ENCODE data around the gene HPD.

DNA sequence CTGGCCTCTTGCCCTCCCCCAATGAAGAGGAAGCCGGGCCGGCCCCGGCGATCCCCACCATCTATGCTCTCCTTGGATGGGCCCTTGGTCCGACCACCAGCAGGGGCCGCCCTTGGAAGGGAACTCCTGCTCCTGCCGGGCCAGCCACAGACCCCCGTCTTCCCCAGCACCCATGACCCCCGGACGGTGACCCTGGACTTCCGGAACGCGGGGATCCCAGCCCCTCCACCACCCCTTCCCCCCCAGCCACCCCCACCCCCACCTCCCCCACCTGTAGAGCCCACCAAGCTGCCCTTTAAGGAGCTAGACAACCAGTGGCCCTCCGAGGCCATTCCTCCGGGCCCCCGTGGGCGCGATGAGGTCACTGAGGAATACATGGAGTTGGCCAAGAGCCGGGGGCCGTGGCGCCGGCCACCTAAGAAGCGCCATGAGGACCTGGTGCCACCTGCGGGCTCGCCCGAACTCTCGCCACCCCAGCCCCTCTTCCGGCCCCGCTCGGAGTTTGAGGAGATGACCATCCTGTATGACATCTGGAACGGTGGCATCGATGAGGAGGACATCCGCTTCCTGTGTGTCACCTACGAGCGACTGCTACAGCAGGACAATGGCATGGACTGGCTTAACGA is 35.4 kb downstream of the HPD start:
- TF ChIP-seq EP300 (IDR thresholded peaks at IDR 0.05), result no peak
- TF ChIP-seq POLR2A (IDR thresholded peaks at IDR 0.05), result no peak
